ENCODE data around the gene MAFF.

MAFF gene

GRCh38 chr22:38165922-38166593 lies 35.7 kb upstream of the MAFF start:
- DNase-seq, result no peak
- no peak overlapping the region for H3K4me2 ChIP-seq (ENCODE audit: insufficient read depth, low read length)

DNA sequence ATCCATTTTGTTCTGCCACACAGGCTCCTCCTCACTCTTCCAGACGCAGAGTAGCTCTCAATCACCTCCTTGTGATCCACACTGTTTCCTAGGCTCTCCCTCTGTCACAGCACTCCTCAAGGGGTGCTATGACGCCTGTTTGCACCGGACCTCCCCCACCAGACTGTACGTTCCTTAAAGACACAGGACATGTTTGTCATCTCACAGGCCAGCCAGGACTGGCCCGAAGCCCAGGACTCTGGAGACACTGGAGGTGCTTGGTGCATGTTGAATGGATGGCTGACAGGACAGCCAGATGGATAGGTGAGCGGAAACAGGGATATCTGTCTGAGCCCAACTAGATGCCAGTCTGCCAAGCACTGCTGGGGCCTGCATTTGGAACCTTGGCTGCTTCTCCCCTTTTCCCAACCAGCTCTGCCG lies 33.8 kb upstream of the MAFF start:
- Histone ChIP-seq H3K9ac (ENCODE audit: low read depth, low read length) (no peak overlapping the region), H3K4me3 (ENCODE audit: low read depth in 1 of 2, low read length in 2 of 2) (no peak overlapping the region), H3K79me2 (ENCODE audit: insufficient read depth, low read length) (peaks cover 17% of the 10 kb centered on the region), H3K36me3 (ENCODE audit: insufficient read depth, low read length) (peaks cover 67% of the 10 kb centered on the region), H3K4me2 (ENCODE audit: insufficient read depth, low read length) (no peak overlapping the region), H2AFZ (ENCODE audit: low read depth, low read length) (no peak overlapping the region), H4K20me1 (ENCODE audit: insufficient read depth, low read length) (peaks cover 43% of the 10 kb centered on the region), H3K4me1 (ENCODE audit: insufficient read depth, low read length) (peaks cover 10% of the 10 kb centered on the region), H3K27me3 (ENCODE audit: insufficient read depth, low read length, poor library complexity) (no peaks in the 10 kb centered on the region), H3K9me3 (ENCODE audit: insufficient read depth, low read length, severe bottlenecking) (no peaks in the 10 kb centered on the region), H3K27ac (ENCODE audit: low read length) (no peak overlapping the region)
- ATAC-seq (ENCODE audit: insufficient read depth, low read depth), result no peak
- no peak for DNase-seq
- no peak for TF ChIP-seq EZH2 (IDR thresholded peaks at IDR 0.05; ENCODE audit: borderline replicate concordance, low read depth, low read length, severe bottlenecking)
- TF ChIP-seq CTCF (IDR thresholded peaks at IDR 0.05; ENCODE audit: borderline replicate concordance, extremely low read depth, low read length, poor library complexity, severe bottlenecking), result no peak

More at GRCh38 chr22:38165922-38166593, 35.7 kb upstream of the MAFF start:
- H3K4me1 ChIP-seq (ENCODE audit: insufficient read depth, low read length), result peaks cover 14% of the 10 kb centered on the region
- no peak overlapping the region for H3K27ac ChIP-seq (ENCODE audit: low read length)
- H3K4me3 ChIP-seq (ENCODE audit: low read depth in 1 of 2, low read length in 2 of 2), result no peak overlapping the region
- H4K20me1 ChIP-seq (ENCODE audit: insufficient read depth, low read length), result peaks cover 41% of the 10 kb centered on the region
- H3K9ac ChIP-seq (ENCODE audit: low read depth, low read length), result no peak overlapping the region
- H3K36me3 ChIP-seq (ENCODE audit: insufficient read depth, low read length), result peaks cover 67% of the 10 kb centered on the region
- peaks cover 6% of the 10 kb centered on the region for H3K79me2 ChIP-seq (ENCODE audit: insufficient read depth, low read length)
- H3K27me3 ChIP-seq (ENCODE audit: insufficient read depth, low read length, poor library complexity), result no peaks in the 10 kb centered on the region
- ATAC-seq (ENCODE audit: insufficient read depth, low read depth), result no peak
- TF ChIP-seq CTCF (IDR thresholded peaks at IDR 0.05; ENCODE audit: borderline replicate concordance, extremely low read depth, low read length, poor library complexity, severe bottlenecking) (no peak), EZH2 (IDR thresholded peaks at IDR 0.05; ENCODE audit: borderline replicate concordance, low read depth, low read length, severe bottlenecking) (no peak)
- H2AFZ ChIP-seq (ENCODE audit: low read depth, low read length), result no peak overlapping the region
- no peaks in the 10 kb centered on the region for H3K9me3 ChIP-seq (ENCODE audit: insufficient read depth, low read length, severe bottlenecking)

GRCh38 chr22:38169116-38169515 lies 32.7 kb upstream of the MAFF start:
- ATAC-seq (ENCODE audit: insufficient read depth, low read depth) (no peak), DNase-seq (no peak)
- Histone ChIP-seq H3K4me1 (ENCODE audit: insufficient read depth, low read length) (no peaks in the 10 kb centered on the region), H3K79me2 (ENCODE audit: insufficient read depth, low read length) (peaks cover 24% of the 10 kb centered on the region), H3K27me3 (ENCODE audit: insufficient read depth, low read length, poor library complexity) (no peaks in the 10 kb centered on the region), H4K20me1 (ENCODE audit: insufficient read depth, low read length) (peaks cover 35% of the 10 kb centered on the region), H3K4me3 (ENCODE audit: low read depth in 1 of 2, low read length in 2 of 2) (no peak overlapping the region), H3K9me3 (ENCODE audit: insufficient read depth, low read length, severe bottlenecking) (no peaks in the 10 kb centered on the region), H2AFZ (ENCODE audit: low read depth, low read length) (no peak overlapping the region), H3K9ac (ENCODE audit: low read depth, low read length) (no peak overlapping the region), H3K4me2 (ENCODE audit: insufficient read depth, low read length) (no peak overlapping the region), H3K36me3 (ENCODE audit: insufficient read depth, low read length) (peaks cover 62% of the 10 kb centered on the region), H3K27ac (ENCODE audit: low read length) (no peak overlapping the region)
- no peak for TF ChIP-seq EZH2 (IDR thresholded peaks at IDR 0.05; ENCODE audit: borderline replicate concordance, low read depth, low read length, severe bottlenecking)

GRCh38 chr22:38170469-38170868 lies 31.3 kb upstream of the MAFF start:
- Histone ChIP-seq H3K9ac (ENCODE audit: low read depth, low read length) (no peak overlapping the region), H3K4me1 (ENCODE audit: insufficient read depth, low read length) (no peaks in the 10 kb centered on the region), H3K36me3 (ENCODE audit: insufficient read depth, low read length) (peaks cover 50% of the 10 kb centered on the region), H3K9me3 (ENCODE audit: insufficient read depth, low read length, severe bottlenecking) (no peaks in the 10 kb centered on the region), H3K4me2 (ENCODE audit: insufficient read depth, low read length) (no peak overlapping the region), H4K20me1 (ENCODE audit: insufficient read depth, low read length) (peaks cover 34% of the 10 kb centered on the region), H3K27ac (ENCODE audit: low read length) (no peak overlapping the region), H3K79me2 (ENCODE audit: insufficient read depth, low read length) (peaks cover 34% of the 10 kb centered on the region), H3K4me3 (ENCODE audit: low read depth in 1 of 2, low read length in 2 of 2) (no peak overlapping the region), H3K27me3 (ENCODE audit: insufficient read depth, low read length, poor library complexity) (no peaks in the 10 kb centered on the region), H2AFZ (ENCODE audit: low read depth, low read length) (no peak overlapping the region)
- no peak for TF ChIP-seq CTCF (IDR thresholded peaks at IDR 0.05; ENCODE audit: borderline replicate concordance, extremely low read depth, low read length, poor library complexity, severe bottlenecking)
- no peak for TF ChIP-seq EZH2 (IDR thresholded peaks at IDR 0.05; ENCODE audit: borderline replicate concordance, low read depth, low read length, severe bottlenecking)
- ATAC-seq (ENCODE audit: insufficient read depth, low read depth) (no peak), DNase-seq (no peak)
